Upper lobe of right lung (tissue), 1 donor: ENCODE data around the gene CHRD. TPM values are rescaled to one million over a fixed set of nuclear protein-coding genes. Genes with fewer than 3 reads are reported as not detected.

ENCODE experiments used
- ATAC-seq: fragments of 200-7000 bp; cut with Tn5 transposase; one replicate; pipeline ENCODE4 v1.9.1; 2020; ENCODE audit warnings: mild to moderate bottlenecking, moderate library complexity
- DNase-seq: peaks from one replicate; pipeline ENCODE4 v3.0.0-alpha.2; 2020
- H3K27ac ChIP-seq: fragments of 200-600 bp; one replicate; pipeline ENCODE4 v1.8.0; 2022
- H3K27me3 ChIP-seq: fragments of 200-600 bp; one replicate; pipeline ENCODE4 v1.8.0; 2022; ENCODE audit warnings: mild to moderate bottlenecking
- H3K36me3 ChIP-seq: fragments of 200-600 bp; one replicate; pipeline ENCODE4 v1.8.0; 2022
- H3K4me1 ChIP-seq: fragments of 200-600 bp; one replicate; pipeline ENCODE4 v1.8.0; 2022
- H3K4me3 ChIP-seq: fragments of 200-600 bp; one replicate; pipeline ENCODE4 v1.8.0; 2022; ENCODE audit warnings: mild to moderate bottlenecking
- H3K9me3 ChIP-seq: fragments of 200-600 bp; one replicate; pipeline ENCODE4 v1.8.0; 2022
- CTCF ChIP-seq: fragments of 200-600 bp; IDR thresholded peaks from one replicate; pipeline ENCODE4 v1.8.0; 2022; ENCODE audit warnings: antibody characterized with exemption
- intact Hi-C: fragments of 100-400 bp; cut with DNase I; formaldehyde crosslinking; loops from one replicate; pipeline ENCODE4 v1.11.0; 2022
- total RNA-seq: library from RNA; stranded (reverse); fragmentation: NEBNext Ultra II Directional; extraction: Animal tissue kit (Norgen Biotek cat#: 25700); gene quantifications from one replicate; pipeline ENCODE4 v1.2.1, GENCODE V29; 2021
- donor health status: DM: no; HTN: yes; CAD: no; lungs with severe emphysema.

CHRD gene
- total RNA-seq, 1 donor from 2014 or later: 5.3 TPM

- H3K27ac ChIP-seq: no peak overlapping the region
- ATAC-seq: peak; percentile 22
- intact Hi-C loops: no loop called here
- no peaks in the 10 kb centered on the region for H3K4me1 ChIP-seq
- H3K4me3 ChIP-seq: no peak overlapping the region
- H3K27me3 ChIP-seq: no peaks in the 10 kb centered on the region
- H3K9me3 ChIP-seq: no peaks in the 10 kb centered on the region
- peak; percentile 58 for DNase-seq
- H3K36me3 ChIP-seq: no peaks in the 10 kb centered on the region
- no peak for TF ChIP-seq CTCF
Observed at GRCh38 chr3:184409331-184409926, 29.6 kb downstream of the CHRD start.

DNA sequence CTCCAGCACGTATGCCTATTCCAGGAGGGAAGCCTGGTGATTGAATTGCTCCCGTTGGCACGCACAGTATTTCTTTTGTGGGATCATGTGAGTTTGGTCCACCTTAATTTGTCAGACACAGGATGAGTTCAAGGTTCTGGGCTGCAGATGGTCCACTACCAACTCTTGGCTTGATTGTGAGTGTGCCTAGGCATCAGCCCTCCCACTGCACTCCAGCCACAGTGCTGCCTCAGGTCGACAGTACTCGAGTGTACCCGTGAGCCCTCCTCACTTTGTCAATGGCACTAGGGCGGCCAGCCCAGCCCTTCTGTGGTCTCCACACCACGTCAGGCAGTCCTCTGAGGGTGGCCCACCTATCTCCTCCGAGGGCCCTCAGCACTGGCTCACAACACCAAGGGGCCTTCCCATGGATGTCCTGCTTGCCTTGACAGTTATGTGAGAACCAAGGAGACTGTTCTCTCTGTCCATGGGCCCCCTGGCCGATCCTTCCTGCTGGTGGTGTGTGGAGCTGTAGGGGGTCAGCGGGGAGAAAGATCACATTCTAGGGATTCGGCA lies 30.2 kb downstream of the CHRD start:
- no peak overlapping the region for H3K4me3 ChIP-seq
- H3K9me3 ChIP-seq: no peaks in the 10 kb centered on the region
- H3K27me3 ChIP-seq: no peaks in the 10 kb centered on the region
- H3K36me3 ChIP-seq: no peaks in the 10 kb centered on the region
- intact Hi-C loops: no loop called here
- DNase-seq (peak; percentile 43), ATAC-seq (no peak)
- TF ChIP-seq CTCF: no peak
- H3K27ac ChIP-seq: no peak overlapping the region
- H3K4me1 ChIP-seq: no peaks in the 10 kb centered on the region

GRCh38 chr3:184414418-184415202 lies 34.8 kb downstream of the CHRD start:
- H3K9me3 ChIP-seq: no peaks in the 10 kb centered on the region
- TF ChIP-seq CTCF: no peak
- H3K4me1 ChIP-seq: no peaks in the 10 kb centered on the region
- H3K27me3 ChIP-seq: no peaks in the 10 kb centered on the region
- no peak overlapping the region for H3K27ac ChIP-seq
- ATAC-seq (no peak), DNase-seq (peak; percentile 37)
- intact Hi-C loops: no loop called here
- no peak overlapping the region for H3K4me3 ChIP-seq
- H3K36me3 ChIP-seq: no peaks in the 10 kb centered on the region

- H3K36me3 ChIP-seq: no peaks in the 10 kb centered on the region
- H3K27me3 ChIP-seq: no peaks in the 10 kb centered on the region
- intact Hi-C loops: no loop called here
- H3K9me3 ChIP-seq: no peaks in the 10 kb centered on the region
- H3K4me1 ChIP-seq: no peaks in the 10 kb centered on the region
- TF ChIP-seq CTCF: no peak
- H3K27ac ChIP-seq: no peak overlapping the region
- ATAC-seq: no peak
- H3K4me3 ChIP-seq: no peak overlapping the region
- no peak for DNase-seq
Observed at GRCh38 chr3:184415203-184415490, 35.3 kb downstream of the CHRD start.

DNA sequence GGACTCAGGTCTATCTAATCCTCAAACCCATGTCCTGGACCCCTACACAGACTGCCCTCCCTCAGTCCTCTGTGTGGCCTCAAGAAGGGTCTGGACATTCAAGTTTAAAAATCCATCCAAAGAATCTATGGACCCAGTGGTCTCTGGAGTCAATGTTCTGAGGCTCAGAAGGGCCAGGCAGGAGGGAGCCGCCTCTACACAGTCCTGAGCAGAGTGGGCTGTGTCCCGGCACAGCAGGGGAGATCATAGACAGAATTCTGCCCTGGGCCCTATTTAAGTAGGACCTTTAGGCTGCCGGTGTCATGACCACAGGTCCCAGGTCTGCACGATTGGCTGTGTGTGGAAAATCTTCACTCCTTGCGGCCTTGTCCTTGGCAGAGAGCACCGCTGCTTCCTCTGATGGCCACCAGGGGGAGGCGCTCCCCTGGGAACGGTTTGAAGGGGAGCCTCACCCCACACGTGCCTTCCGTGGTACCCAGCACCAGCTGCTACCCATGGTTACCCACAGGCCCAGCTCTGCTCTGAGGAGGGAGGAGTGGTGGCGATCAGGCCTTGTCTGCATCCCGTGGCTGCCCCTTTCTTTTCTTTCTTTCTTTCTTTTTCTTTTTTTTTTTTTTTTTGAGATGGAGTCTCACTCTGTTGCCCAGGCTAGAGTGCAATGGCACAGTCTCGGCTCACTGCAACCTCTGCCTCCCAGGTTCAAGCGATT lies 37.9 kb downstream of the CHRD start:
- intact Hi-C loops: no loop called here
- H3K4me1 ChIP-seq: no peaks in the 10 kb centered on the region
- ATAC-seq (peak; percentile 99), DNase-seq (peak; percentile 87)
- H3K27ac ChIP-seq: no peak overlapping the region
- peak; percentile 91 for TF ChIP-seq CTCF
- H3K9me3 ChIP-seq: no peaks in the 10 kb centered on the region
- no peaks in the 10 kb centered on the region for H3K36me3 ChIP-seq
- no peaks in the 10 kb centered on the region for H3K27me3 ChIP-seq
- no peak overlapping the region for H3K4me3 ChIP-seq
